DOHH2 (cell line): ENCODE data around the gene POLDIP3.

Experiments
- EZH2phosphoT487 ChIP-seq: fragments of 200-600 bp; sonication (generic); IDR thresholded peaks from 2 replicates; pipeline ENCODE4 v1.6.1; 2017; ENCODE audit warnings: borderline replicate concordance, mild to moderate bottlenecking, antibody characterized with exemption, low read length, moderate library complexity, mixed read lengths
- TF ChIP-seq, protein P1 (sequence below): fragments of 200-600 bp; sonication (generic); IDR thresholded peaks from one replicate; pipeline ENCODE4 v1.5.1; 2014; ENCODE audit warnings: antibody characterized with exemption, mild to moderate bottlenecking, low read depth, low read length; ENCODE audit not compliant: poor library complexity, severe bottlenecking

DNA sequence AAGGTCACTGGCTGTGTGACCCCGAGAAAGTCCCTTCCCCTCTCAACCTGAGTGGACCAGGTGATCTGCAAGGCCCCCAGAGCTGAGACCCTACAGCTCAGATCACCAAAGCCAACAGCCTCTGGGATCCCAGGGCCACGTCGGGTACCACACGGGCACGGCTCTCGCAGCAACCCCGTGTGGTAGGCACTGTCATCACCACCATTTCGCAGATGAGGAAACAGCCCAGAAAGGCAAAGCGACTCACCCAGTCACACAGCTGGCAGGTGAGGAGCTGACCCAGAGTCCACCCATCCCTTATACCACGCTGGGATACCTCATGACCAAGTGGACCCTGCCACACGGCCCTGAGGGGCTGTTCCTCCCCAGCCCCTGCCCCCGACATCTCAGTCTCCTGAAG is 22.9 kb upstream of the POLDIP3 start:
- TF ChIP-seq, protein P1, sequence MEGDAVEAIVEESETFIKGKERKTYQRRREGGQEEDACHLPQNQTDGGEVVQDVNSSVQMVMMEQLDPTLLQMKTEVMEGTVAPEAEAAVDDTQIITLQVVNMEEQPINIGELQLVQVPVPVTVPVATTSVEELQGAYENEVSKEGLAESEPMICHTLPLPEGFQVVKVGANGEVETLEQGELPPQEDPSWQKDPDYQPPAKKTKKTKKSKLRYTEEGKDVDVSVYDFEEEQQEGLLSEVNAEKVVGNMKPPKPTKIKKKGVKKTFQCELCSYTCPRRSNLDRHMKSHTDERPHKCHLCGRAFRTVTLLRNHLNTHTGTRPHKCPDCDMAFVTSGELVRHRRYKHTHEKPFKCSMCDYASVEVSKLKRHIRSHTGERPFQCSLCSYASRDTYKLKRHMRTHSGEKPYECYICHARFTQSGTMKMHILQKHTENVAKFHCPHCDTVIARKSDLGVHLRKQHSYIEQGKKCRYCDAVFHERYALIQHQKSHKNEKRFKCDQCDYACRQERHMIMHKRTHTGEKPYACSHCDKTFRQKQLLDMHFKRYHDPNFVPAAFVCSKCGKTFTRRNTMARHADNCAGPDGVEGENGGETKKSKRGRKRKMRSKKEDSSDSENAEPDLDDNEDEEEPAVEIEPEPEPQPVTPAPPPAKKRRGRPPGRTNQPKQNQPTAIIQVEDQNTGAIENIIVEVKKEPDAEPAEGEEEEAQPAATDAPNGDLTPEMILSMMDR = no peak
- no peak for TF ChIP-seq EZH2phosphoT487
